ENCODE results near the gene NUDT8.

GRCh38 chr11:67651976-67652781, 22.4 kb upstream of the NUDT8 start:
- no peak for TF ChIP-seq EZH2 (IDR thresholded peaks at IDR 0.05)
- no peak; the same call in 1 of the 2 replicates for TF ChIP-seq POLR2AphosphoS5 (IDR thresholded peaks at IDR 0.05; ENCODE audit: borderline replicate concordance, low read depth, low read length)
